Measurements from ENCODE around the gene INPP4A.

Gene INPP4A

DNA sequence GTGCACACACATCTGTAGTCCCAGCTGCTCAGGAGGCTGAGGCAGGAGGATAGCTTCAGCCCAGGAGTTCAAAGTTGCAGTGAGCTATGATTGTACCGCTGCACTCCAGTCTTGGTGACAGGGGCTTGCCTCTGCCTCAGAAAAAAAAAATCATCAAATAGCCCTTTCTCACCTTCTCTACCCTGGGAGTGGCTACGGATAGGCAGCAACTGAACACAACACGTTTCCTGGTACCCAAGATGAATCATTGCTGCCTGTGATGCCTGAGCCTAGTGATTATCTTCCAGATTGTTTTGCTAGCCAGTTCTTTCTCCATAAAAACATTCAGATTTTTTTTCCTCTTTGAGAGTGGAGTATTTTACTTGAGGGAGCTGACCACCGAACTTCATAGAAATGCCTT is 13.5 kb downstream of the INPP4A start:
- Histone ChIP-seq H3K27ac (ENCODE audit: low read length) (no peak overlapping the region), H3K4me3 (ENCODE audit: low read length) (no peak overlapping the region), H3K27me3 (ENCODE audit: low read depth, low read length) (no peaks in the 10 kb centered on the region), H3K9ac (ENCODE audit: low read length) (no peak overlapping the region), H3K36me3 (replicated peaks; ENCODE audit: low read depth, low read length) (peaks cover 10% of the 10 kb centered on the region), H3K9me3 (ENCODE audit: insufficient read depth, low read length) (no peaks in the 10 kb centered on the region), H3K79me2 (ENCODE audit: low read length) (peaks cover 55% of the 10 kb centered on the region), H4K20me1 (ENCODE audit: insufficient read depth, low read length) (peaks cover 32% of the 10 kb centered on the region), H2AFZ (ENCODE audit: low read depth, low read length) (no peak overlapping the region), H3K4me2 (ENCODE audit: low read length) (no peak overlapping the region), H3K4me1 (ENCODE audit: low read length) (peaks cover 74% of the 10 kb centered on the region)
- no peak for TF ChIP-seq EZH2phosphoT487 (IDR thresholded peaks at IDR 0.05; ENCODE audit: low read depth)
- TF ChIP-seq, protein P1, sequence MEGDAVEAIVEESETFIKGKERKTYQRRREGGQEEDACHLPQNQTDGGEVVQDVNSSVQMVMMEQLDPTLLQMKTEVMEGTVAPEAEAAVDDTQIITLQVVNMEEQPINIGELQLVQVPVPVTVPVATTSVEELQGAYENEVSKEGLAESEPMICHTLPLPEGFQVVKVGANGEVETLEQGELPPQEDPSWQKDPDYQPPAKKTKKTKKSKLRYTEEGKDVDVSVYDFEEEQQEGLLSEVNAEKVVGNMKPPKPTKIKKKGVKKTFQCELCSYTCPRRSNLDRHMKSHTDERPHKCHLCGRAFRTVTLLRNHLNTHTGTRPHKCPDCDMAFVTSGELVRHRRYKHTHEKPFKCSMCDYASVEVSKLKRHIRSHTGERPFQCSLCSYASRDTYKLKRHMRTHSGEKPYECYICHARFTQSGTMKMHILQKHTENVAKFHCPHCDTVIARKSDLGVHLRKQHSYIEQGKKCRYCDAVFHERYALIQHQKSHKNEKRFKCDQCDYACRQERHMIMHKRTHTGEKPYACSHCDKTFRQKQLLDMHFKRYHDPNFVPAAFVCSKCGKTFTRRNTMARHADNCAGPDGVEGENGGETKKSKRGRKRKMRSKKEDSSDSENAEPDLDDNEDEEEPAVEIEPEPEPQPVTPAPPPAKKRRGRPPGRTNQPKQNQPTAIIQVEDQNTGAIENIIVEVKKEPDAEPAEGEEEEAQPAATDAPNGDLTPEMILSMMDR (IDR thresholded peaks at IDR 0.05; ENCODE audit: low read depth, low read length): no peak

DNA sequence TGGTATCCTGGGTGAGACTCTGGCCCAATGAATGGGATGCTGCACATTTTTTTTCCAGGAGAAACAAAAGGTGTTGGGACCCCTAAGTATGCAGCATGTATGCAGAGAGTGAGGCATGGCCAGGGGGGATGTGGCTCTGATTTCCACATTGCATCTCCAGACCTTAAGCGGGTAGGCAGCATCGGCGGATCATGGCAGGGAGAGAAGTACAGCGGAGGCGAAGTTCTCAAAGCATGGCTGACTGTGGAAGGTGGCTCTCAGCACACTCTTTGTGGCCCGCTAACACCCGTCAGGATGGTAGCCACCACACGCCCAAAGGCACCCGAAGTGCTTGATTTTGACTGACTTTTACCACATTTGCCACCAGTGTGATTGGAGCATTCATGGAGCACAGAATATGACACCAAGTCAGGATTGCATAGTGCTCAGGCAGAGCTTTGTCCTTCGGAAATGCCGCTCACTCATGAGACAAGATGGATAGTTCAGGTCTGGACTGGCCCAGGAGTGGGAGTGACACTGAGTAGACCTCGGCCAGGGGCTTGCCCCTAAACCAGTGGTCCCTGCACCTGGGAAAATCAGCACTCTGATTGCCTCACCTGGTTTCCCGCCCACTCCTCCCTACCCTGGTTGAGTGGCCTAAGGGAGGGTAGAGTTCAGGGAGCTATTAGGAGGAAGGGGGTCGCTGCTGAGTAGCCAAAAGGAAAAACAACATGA is 14.2 kb downstream of the INPP4A start:
- TF ChIP-seq EZH2phosphoT487 (IDR thresholded peaks at IDR 0.05; ENCODE audit: low read depth): no peak
- TF ChIP-seq, protein P1 (IDR thresholded peaks at IDR 0.05; ENCODE audit: low read depth, low read length): no peak
- Histone ChIP-seq H3K4me2 (ENCODE audit: low read length) (peak overlapping the region; percentile 96), H3K4me1 (ENCODE audit: low read length) (peaks cover 76% of the 10 kb centered on the region), H4K20me1 (ENCODE audit: insufficient read depth, low read length) (peaks cover 27% of the 10 kb centered on the region), H3K27ac (ENCODE audit: low read length) (no peak overlapping the region), H3K9ac (ENCODE audit: low read length) (peak overlapping the region; percentile 60; the same call in 1 of the 2 replicates), H3K27me3 (ENCODE audit: low read depth, low read length) (no peaks in the 10 kb centered on the region), H3K79me2 (ENCODE audit: low read length) (peaks cover 52% of the 10 kb centered on the region), H2AFZ (ENCODE audit: low read depth, low read length) (no peak overlapping the region), H3K4me3 (ENCODE audit: low read length) (no peak overlapping the region), H3K36me3 (replicated peaks; ENCODE audit: low read depth, low read length) (peaks cover 10% of the 10 kb centered on the region), H3K9me3 (ENCODE audit: insufficient read depth, low read length) (no peaks in the 10 kb centered on the region)

DNA sequence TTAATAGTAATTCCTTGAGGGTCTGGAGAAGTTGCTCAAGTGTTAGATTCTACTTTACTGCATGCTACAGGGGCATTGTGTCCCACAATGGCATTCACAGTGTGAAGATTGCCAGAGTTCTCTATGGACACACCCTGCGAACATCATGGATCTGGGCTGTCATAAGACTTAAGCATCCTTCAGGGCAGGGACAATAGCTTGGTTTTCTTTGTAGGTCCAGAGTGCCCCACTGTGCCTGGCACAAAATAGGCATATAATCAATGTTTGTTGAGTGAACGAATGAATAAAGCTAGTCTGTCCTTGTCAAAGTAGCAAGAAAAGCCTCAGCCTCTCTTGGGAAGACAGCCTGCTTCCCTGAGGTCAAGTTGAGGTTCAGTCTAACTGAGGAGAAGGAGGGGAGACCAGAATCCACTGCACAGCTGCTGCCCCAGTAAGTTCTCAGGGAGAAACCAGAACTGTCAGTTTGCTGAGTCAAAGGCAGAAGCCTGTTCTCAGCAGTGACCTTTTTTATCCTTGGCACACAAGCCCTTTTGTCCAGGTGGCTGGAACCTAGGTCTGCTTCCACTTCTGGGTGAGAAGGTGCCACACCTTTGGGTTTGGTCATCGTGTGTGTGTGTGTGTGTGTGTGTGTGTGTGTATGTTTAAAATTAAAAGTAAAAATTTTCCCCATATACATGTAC is 15.0 kb downstream of the INPP4A start:
- H3K27ac ChIP-seq (ENCODE audit: low read length): peak overlapping the region; percentile 87

More for the DNA sequence above, 15.0 kb downstream of the INPP4A start:
- Histone ChIP-seq H3K4me3 (ENCODE audit: low read length) (peak overlapping the region; percentile 72), H3K4me1 (ENCODE audit: low read length) (peaks cover 77% of the 10 kb centered on the region), H3K27me3 (ENCODE audit: low read depth, low read length) (no peaks in the 10 kb centered on the region), H2AFZ (ENCODE audit: low read depth, low read length) (no peak overlapping the region), H4K20me1 (ENCODE audit: insufficient read depth, low read length) (peaks cover 23% of the 10 kb centered on the region; the same call in 1 of the 2 replicates), H3K36me3 (replicated peaks; ENCODE audit: low read depth, low read length) (peaks cover 10% of the 10 kb centered on the region), H3K9ac (ENCODE audit: low read length) (peak overlapping the region; percentile 60; the same call in 1 of the 2 replicates), H3K79me2 (ENCODE audit: low read length) (peaks cover 44% of the 10 kb centered on the region), H3K9me3 (ENCODE audit: insufficient read depth, low read length) (no peaks in the 10 kb centered on the region), H3K4me2 (ENCODE audit: low read length) (peak overlapping the region; percentile 96)
- no peak for TF ChIP-seq EZH2phosphoT487 (IDR thresholded peaks at IDR 0.05; ENCODE audit: low read depth)
- TF ChIP-seq, protein P1 (IDR thresholded peaks at IDR 0.05; ENCODE audit: low read depth, low read length): no peak

Measured in OCI-LY3 (cell line).